NB4 (cell line): ENCODE data around the gene KDM5B.

Source experiments
- POLR2A ChIP-seq: IDR thresholded peaks from 2 replicates; pipeline ENCODE4 v1.6.1; 2011; ENCODE audit warnings: mild to moderate bottlenecking; ENCODE audit not compliant: insufficient read length; ENCODE audit errors: extremely low read depth
- TF ChIP-seq, protein P1 (sequence below): IDR thresholded peaks from one replicate; pipeline ENCODE4 v1.5.1; 2012; ENCODE audit warnings: low read depth, low read length

- TF ChIP-seq, protein P1, sequence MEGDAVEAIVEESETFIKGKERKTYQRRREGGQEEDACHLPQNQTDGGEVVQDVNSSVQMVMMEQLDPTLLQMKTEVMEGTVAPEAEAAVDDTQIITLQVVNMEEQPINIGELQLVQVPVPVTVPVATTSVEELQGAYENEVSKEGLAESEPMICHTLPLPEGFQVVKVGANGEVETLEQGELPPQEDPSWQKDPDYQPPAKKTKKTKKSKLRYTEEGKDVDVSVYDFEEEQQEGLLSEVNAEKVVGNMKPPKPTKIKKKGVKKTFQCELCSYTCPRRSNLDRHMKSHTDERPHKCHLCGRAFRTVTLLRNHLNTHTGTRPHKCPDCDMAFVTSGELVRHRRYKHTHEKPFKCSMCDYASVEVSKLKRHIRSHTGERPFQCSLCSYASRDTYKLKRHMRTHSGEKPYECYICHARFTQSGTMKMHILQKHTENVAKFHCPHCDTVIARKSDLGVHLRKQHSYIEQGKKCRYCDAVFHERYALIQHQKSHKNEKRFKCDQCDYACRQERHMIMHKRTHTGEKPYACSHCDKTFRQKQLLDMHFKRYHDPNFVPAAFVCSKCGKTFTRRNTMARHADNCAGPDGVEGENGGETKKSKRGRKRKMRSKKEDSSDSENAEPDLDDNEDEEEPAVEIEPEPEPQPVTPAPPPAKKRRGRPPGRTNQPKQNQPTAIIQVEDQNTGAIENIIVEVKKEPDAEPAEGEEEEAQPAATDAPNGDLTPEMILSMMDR: no peak
- TF ChIP-seq POLR2A: no peak
Observed at GRCh38 chr1:202709276-202710041, 98.8 kb downstream of the KDM5B start.
